Head of caudate nucleus (tissue), 42 donors: ENCODE results near the gene ACTR3C.

ENCODE experiments used
- DNase-seq, 42 donors: peaks; one replicate each; pipeline versions ENCODE4 v3.0.0 to v3.0.0-alpha.2; 2020 to 2021; ENCODE audit warnings: mixed read lengths in 7 of 42
- intact Hi-C: fragments of 100-400 bp; cut with DNase I; formaldehyde crosslinking; loops from one replicate; pipeline ENCODE4 v1.15.0; 2022

Gene ACTR3C

GRCh38 chr7:150340024-150340749 is 16.8 kb upstream of the ACTR3C start:
- intact Hi-C loops, result no loop called here
- no peak for DNase-seq

DNA sequence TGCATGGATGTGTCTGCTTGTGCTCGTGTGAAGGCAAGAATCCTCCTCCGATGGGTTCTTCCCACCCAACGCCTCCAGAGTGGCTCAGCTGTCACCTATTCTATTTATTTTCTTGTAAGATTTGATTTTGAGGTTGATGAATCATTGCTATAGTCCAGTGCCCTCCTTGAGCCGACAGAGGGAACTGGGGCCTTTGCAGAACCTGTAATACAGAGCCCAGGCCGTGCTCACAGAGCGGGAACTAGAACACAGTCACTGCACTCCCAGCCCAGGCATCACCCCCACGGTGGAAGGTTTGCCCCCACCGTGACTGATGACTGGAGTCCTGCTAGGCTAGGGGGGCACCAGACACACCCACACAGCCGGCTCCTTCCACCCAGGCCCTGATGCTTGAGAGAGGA is 16.1 kb upstream of the ACTR3C start:
- intact Hi-C loops, result no loop called here
- peak in 3 of 42 donors; percentile 21 to 57 (median 41) for DNase-seq

DNA sequence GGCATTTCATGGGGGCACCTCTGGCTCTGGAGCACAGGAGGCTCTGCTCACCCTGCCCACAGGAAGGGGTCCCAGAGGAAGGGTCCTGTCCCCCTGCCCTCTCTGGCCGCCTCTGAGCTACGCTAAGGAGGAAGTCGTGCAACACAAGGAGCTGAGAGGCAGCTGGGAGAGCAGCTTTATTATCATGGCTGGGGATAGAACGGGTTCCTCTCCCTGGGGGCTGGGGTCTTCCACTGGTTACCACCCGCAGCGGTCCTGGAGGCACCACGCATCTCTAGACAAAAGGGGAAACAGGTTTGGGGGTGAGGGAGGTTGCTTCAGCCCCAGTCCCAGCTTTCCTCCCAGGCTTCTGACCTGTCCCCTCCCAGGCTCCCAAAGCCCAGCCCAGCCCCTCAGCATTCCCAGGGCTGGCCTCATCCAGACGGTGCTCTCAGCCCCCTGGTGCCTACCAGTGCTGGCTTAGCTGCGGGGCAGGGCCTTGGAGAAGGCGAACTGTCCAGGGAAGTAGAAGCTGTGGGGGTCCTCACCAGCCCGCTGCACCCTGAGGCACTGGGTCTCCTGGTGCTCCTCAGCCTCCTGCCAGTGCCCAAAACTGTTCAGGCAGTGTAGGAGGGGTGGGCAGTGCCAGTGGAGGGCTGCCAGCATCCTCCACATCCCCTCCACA is 15.0 kb upstream of the ACTR3C start:
- intact Hi-C loops, result no loop called here

GRCh38 chr7:150337659-150338081 is 14.3 kb upstream of the ACTR3C start:
- intact Hi-C loops, result no loop called here
- DNase-seq, result no peak

More for the DNA sequence above, 15.0 kb upstream of the ACTR3C start:
- DNase-seq, result no peak

DNA sequence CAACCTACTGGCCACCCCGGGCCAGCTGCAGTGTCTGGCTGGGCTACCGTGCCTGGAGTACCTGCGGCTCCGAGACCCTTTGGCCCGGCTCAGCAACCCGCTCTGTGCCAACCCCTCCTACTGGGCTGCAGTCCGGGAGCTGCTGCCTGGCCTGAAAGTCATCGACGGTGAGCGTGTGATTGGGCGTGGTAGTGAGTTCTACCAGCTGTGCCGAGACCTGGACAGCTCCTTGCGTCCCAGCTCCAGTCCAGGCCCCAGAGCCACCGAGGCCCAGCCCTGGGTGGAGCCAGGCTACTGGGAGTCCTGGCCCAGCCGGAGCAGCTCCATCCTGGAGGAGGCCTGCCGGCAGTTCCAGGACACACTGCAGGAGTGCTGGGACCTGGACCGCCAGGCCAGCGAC is 13.8 kb upstream of the ACTR3C start:
- intact Hi-C loops, result no loop called here
- DNase-seq, result no peak

GRCh38 chr7:150336746-150337145 is 13.4 kb upstream of the ACTR3C start:
- intact Hi-C loops, result no loop called here
- DNase-seq, result no peak

DNA sequence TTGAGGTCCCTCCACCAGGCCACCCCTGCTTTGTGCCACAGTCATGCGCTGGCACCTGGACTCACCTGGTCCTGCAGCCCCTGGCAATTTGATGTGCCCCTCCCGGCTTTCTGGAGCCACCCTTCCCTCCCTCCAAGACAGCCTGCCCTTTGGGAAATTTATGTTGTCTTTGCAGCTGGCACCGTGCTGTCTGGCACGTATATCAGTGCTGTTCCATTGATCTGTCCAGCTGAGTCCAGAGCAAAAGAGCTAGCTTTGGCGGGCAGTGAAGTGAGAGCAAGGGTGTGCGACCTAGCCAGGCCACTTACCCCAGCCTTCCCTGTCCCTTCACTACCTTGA is 12.4 kb upstream of the ACTR3C start:
- DNase-seq, result no peak
- intact Hi-C loops, result no loop called here

- no peak for DNase-seq
- intact Hi-C loops, result no loop called here
These were observed 11.9 kb upstream of the ACTR3C start for GRCh38 chr7:150335108-150335773.

DNA sequence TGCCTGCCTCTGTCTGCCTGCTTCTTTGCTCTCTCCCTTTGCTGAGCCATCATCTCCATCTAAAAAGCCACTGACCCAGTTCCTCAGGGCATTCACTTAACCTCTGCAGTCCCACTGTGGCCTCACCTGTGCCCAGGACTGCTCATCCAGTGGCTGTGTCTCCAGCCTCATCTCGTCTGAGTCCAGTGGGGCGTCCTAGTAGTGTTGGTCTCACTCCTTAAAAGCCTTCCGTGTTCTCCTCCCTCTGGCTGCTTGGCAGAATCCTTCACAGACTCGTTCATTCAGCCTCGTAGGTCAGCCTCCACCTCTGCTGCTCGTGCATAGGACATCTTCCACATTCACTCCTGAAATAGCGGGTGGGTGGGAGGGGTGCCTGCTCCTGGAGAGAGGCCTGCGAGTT is 10.8 kb upstream of the ACTR3C start:
- intact Hi-C loops, result no loop called here
- DNase-seq, result no peak

DNA sequence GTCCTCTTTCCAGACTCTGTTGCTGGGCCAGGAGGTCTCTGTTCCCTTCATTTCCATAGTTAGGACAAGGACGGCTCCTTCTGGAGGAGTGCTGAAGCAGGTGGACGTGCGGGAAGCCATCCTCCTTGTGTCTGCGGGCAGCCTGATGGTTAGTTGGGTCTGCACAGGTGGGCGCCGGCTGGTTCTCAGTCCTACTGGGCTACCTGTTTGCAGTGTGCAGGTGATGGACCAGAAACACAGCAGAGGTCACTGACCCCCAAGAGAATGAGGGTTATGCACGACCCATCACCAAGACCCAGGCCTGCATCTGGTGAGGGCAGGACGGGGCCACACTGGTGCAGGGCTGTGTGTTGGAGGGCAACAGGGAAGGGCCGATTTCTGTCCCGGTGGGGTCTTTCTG is 10.3 kb upstream of the ACTR3C start:
- DNase-seq, result no peak
- intact Hi-C loops, result no loop called here

DNA sequence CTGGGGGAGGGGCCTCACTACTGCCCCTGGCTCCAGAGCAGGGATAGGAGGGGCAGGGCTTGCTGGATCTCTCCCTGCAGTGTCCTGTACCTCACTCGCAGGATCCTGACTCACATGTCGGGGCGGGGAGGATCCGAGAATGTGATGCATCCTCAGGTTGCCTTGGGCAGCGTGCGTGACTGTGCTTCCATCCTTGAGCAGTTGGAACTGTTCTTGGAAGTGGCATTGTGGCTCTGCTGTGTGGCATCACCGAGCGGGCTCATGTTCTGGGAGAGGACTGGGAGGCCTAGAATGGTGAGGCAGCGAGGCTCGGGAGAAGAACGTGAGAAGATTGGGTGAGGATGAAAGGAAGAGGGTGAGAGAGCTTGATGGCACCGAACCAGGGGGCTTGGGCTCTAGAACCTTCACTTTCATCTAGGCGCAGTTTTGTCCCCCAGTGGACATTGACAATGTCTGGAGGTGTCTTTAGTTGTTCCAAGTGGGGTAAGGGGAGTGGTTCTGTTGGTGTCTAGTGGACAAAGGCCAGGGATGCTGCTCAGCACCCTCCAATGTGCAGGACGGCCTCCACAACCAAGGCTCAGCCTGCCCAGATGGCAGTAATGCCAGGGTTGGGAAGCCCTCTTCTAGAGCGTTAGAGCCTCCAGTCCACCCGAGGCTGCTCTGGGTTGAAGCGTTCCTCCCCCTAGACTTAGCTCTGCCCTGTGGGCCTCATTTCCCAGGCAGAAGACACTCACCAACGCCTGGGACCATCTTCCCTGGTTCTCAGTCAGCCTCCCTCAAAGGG is 9.7 kb upstream of the ACTR3C start:
- intact Hi-C loops, result no loop called here
- no peak for DNase-seq

GRCh38 chr7:150330211-150330885 is 7.0 kb upstream of the ACTR3C start:
- DNase-seq, result no peak
- intact Hi-C loops, result no loop called here

- intact Hi-C loops, result no loop called here
- DNase-seq, result peak in 40 of 42 donors; percentile 27 to 79 (median 60)
These were observed 6.2 kb upstream of the ACTR3C start for GRCh38 chr7:150329331-150330120.

DNA sequence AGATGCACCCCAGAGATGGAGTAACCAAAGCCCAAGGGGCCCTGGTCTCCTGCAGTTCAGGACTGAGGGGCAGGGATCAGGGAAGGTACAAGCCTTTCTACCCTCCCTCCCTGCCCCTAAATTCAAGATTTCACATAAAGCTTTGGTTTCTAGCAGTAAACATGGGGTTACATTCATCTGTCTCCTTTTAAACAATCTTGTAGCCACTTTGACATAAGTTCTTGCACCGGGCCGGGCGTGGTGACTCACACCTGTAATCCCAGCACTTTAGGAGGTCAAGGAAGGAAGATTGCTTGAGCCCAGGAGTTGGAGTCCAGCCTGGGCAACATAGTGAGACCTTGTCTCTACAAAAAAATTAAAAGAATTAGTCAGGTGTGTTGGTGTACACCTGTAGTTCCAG is 4.0 kb upstream of the ACTR3C start:
- intact Hi-C loops, result no loop called here
- DNase-seq, result no peak

GRCh38 chr7:150326657-150327268 is 3.4 kb upstream of the ACTR3C start:
- intact Hi-C loops, result no loop called here

DNA sequence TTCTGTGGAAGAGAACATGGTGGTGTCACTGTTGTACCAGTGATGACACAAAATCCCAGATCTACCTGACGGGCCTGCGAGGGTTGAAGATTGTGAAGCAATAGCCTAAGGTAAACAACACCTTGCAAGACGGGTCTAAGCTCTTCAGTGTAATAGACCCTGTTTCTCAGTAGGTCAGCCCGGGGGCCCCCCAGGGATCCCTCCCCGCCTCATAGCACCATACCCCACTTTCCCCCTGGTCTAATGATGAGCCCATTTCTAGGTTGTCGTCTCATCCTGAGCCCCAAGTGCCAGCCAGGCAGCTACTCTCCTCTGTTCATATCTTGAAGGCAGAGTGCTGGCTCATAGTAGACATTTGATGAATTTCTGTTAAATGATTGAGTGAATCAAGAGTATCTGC is 2.6 kb upstream of the ACTR3C start:
- DNase-seq, result no peak
- intact Hi-C loops, result no loop called here

More at GRCh38 chr7:150326657-150327268, 3.4 kb upstream of the ACTR3C start:
- DNase-seq, result no peak

GRCh38 chr7:150325110-150325611 is 1.8 kb upstream of the ACTR3C start:
- intact Hi-C loops, result no loop called here
- DNase-seq, result no peak
